NCI-H2196 treated with DMSO at 0.1 percent for 48 hours (cell line): ENCODE results near the gene PARP8.

Source experiments
- DNase-seq: peaks from one replicate; lab custom pipeline; 2025; ENCODE audit not compliant: unreplicated experiment; lab: John Stamatoyannopoulos, UW

Gene PARP8

DNA sequence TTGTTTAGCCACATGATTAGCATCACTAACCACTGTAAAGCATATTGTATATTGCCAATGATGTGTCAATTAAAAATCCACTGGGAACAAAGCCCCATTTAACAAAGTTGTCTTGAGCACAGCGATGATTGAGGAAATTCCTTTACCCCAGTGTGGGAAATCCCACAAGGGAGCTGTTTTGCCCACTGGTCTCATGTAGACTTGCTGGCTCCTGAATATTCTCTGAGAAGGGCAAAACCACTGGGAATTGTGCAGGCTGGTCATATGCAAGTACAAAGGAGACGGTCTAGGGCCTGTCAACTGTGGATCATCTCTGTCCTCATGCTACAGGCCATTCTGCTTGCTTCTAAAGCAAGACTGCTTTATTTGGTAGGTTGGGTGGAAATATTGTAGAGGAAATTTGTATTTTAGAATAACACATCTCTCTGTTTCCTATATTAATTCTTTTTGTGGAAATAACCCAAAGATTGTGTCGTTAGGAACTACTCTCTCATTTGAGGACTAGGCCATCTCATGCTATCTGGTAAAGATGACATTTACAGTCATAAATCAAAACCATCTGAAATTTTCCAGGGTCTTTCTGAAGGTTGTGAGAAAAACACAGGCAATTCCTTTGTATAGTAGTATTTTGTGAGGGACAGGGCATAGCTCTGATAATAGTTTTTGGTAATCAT is 60.2 kb downstream of the PARP8 start:
- DNase-seq: no peak

DNA sequence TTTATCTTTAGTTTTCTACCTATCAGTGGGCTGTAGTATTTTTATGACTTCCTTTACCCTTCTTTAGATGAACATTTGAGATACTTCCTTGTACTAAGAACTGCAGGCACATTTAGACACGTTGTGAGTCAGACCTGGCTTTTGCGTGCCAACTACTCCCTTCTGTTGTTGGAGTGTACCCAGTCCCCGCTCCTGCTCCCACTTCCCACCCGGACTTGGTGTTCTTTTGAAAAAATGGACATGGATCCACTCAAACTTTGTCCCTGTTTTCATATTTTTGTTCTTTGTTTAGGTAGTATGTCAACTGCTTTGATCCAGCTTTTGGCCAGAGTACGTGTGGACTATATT is 60.7 kb downstream of the PARP8 start:
- DNase-seq: no peak

DNA sequence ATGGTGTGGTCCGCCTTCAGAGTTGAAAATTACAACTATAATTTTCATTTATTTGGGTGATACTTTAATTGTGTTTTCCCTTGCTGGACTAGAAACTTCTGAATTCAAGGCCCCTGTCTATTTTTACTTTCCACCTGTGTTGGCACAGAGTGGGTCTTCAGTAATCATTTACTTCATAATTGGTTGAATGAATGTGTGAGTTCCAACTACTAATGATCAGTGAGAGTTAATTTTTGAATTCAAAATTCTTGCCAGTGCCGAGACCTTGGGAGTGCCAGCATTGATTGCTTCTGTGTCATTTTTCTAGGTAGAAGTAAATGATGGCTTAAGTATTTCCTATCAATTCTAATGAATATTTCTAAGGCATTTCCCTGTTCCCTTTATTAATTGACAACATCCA is 61.4 kb downstream of the PARP8 start:
- DNase-seq: no peak

DNA sequence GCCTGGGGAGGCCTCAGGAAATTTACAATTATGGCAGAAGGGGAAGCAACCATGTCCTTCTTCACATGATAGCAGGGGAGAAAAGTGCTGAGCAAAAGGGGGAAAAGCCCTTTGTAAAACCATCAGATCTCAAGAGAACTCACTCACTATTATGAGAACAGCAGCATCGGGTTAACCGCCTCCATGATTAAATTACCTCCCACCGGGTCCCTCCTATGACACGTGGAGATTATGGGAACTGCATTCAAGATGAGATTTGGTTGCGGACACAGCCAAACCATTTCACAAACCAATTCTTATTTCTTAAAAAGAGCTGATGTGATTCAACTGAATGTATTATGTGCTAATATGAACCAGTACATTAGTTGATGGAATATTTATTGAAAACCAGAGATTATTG is 63.9 kb downstream of the PARP8 start:
- DNase-seq: no peak

DNA sequence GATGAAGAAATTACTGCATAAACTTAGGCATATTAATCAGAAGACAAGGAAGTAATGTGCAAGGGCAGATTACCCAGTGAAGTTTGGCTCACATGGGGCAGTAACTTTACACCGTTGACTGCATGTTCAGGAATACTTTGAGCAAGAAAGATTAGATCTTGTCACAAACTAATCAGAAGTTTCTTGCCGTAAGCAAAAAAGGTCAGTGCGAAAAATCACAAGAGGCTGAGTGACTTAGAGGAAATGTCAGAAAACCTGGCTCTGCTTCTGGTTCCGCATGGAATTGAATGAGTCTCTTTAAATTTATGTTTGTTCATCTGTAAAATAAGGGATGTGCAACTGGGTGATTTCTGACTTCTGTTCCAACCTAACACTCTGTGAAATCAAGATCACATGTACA is 64.4 kb downstream of the PARP8 start:
- DNase-seq: no peak

DNA sequence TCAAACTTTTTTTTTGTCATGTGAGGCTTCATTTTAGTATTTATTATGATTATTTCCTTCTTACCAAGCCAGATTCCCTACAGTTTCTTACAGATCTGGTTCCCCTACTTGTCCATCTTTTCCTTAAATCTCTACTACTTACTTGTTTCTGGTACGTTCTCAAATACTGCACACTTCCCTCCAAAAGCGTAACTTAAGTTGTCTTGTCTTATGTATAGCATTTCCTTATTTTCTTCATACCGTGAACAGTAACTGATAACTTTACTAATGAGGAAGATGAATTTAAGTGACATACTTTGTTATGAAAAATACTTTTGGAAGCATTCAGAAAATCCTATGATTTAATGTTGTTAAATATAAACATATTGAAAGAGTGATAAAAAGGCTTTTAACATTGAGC is 67.3 kb downstream of the PARP8 start:
- no peak for DNase-seq

DNA sequence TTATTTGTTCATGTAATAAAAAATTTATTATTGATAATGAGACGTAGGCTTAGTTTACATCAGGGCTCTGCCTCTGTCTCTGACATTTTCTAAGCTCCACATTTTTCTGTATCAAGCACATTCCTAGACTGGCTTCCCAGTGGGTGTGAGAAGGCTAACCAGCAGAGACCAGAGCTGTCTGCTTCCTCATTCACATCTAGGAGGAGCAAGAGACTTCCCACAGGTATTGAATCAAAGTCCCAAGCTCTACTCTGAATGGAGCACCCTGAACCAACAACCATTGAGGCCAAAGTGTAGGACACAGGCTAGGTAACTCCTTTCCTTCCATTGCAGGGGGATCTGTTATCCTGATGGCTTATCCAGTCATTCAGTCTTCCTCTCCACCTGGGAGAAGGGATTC is 72.4 kb downstream of the PARP8 start:
- DNase-seq: no peak

DNA sequence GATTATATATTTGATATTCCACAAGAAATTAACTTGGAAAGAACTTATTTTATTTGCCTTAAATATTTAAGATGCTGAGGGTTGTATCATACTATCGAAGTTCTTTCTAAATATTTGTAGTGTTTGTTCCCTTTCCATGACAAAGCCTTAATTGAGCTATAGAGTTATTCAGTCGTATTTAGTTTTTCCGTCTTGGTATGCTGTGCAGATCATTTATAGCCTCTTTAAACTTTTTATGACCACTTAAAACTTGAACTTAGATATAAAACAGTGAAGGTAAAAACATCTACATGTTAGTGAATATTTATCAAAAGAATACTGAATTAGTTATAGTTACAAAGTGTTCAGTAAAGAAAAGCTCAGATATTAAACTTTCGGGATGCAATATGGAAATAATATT is 74.4 kb downstream of the PARP8 start:
- DNase-seq: no peak

DNA sequence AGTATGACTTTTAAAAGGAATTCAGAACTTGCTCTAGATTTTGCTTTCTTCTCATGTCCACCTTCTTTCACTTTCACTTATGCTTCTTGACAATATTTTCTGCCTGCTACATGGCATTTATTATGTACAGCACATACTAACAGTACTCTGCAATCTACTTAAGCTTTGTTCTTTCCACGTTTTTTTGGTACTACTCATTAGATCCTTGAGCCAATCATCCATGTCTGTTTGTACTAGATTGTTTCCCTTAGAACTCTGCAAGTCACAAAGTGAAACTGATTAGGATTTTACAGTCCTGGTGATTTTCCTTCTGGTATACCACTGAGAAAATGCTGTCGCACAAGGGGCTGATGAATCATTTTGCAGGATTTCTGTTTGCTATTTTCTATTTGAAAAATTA is 78.3 kb downstream of the PARP8 start:
- DNase-seq: no peak

DNA sequence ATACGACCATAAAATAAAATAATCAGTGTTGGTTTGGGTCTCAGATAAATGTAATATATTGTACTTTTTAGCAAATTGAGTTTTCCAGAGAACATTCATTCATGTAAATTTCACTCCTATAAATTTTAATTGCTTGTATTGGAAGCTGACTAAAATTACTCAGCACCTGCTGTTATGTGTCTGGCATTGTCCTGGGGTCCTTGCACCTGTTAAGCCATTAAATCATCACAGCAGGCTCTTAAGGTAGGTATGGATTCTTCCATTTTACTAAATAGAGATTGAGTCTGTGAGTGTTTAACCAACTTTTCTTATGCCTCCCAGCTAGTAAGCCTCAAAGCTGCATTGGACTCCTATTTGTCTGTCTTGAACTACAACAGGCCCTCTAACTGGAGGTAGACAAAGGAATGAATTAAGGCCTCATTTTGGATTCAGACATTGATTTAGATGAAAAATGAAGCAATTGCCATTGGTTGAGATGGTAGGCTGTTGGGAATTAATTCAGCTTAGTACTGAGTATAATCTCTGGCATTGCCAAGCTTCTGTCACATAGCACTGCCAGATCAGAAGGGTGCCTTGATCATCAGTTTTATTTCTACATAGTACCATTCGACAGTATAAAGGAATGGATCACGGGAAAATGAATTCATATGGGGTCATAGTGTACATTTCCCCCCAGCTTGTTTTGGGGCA is 78.9 kb downstream of the PARP8 start:
- no peak for DNase-seq

DNA sequence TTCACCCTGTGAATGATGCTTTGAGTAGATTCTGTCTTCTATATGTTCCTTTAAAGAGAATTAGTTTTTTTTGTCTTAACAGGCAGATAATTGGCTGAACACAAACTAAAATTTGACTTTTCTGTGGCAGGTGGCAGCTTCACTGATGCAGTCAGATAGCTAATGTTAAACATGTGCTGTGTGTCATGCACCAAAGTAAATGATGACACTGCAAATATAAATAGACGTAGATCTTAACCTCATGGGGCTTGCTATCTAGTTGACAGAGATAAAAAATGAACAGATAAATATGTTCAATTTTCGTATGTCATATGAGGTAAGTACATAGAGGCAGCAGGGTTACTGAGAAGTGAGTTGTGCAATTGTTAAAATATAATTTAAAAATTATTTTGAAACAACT is 82.7 kb downstream of the PARP8 start:
- DNase-seq: no peak

DNA sequence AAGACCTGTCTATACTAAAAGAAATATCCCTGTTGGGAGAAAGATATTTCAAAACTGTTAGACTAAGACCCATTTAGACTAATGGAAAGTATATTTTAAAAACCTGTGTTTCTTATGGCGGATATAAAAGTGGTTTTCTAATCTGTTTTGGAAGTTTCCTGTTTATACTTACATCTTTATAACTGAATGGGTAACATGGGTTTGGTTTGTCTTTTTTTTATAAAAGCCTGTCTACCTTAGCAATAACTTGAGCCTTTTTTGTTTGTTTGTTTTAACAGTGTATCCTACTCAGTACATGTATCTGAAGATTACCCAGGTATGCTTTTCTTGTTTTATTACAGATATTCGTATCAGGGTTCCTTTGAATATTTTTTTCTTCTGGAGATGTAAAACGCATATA is 83.4 kb downstream of the PARP8 start:
- DNase-seq: no peak

DNA sequence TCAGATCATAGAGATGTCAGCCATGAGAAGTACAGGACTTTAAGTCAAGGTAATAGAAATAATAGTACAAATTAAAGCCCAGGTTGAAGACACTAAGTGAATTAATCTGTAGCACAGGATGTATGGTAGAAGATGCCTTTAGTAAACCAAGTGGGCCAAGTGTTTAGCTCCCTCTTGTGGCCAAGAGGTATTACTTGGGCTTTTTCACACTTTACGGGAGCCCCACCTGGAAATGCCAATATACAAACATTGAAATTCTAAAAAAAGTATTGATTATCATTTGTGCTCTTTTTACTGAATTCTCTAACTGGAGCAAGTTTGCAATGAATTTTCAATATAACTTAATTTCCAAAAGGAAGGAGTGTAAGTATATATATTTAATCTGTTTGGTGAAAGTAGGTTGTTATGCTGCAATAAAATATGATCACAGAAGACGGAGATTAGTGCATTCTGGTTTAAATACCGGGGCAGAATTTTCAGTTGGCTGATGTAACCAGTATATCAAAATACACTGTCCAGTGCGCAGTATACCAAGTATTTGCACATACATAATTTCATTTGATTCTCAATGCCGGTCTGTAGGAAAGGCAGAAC is 84.7 kb downstream of the PARP8 start:
- no peak for DNase-seq

DNA sequence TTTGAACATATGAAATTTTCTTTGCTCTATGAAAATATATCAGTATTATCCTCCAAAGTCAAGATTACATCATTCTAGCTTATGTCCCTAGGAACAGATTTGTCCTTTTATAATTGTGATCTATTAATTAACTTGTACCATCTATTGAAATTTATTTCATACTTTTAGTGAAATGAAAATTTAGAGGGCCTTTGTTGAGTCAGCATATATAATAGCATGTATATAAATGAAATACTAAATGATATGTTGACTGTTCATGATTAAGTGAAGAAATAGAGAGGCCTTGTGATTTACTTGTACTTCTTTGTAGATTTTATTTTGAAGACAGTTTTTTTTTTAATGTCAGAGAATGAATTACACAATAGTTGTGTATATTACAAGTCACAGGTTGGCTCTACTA is 86.4 kb downstream of the PARP8 start:
- no peak for DNase-seq

DNA sequence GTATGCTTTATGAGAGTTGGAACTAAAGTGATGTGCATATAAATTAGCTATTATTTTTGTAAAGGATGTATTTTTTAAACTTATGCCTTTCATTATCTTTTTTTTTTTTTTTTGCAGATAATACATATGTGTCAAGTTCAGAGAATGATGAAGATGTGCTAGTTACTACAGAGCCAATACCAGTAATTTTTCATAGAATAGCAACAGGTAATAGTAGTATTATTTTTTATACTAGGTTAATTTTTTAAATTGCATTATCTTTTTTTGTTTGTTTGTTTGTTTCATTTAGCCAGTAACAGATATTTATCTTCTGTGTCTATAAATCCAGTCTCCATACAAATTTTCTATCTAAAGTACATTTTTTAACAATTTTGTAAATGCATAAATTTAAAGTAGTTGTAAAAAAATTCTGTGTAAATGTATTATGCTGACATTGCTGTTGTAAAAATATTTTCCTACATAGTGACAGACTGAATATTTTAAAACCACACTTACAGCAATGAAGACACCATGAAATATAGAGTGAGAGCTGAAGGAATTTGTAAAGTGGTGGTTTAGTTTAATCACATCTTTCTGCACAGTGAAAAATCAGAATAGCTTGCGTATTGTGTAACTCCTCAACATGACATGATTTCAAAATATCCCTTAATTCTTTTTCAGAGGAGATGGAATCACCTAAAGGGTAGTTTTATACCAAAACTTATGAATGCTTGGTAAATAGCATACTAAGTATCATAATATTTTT is 93.3 kb downstream of the PARP8 start:
- no peak for DNase-seq

DNA sequence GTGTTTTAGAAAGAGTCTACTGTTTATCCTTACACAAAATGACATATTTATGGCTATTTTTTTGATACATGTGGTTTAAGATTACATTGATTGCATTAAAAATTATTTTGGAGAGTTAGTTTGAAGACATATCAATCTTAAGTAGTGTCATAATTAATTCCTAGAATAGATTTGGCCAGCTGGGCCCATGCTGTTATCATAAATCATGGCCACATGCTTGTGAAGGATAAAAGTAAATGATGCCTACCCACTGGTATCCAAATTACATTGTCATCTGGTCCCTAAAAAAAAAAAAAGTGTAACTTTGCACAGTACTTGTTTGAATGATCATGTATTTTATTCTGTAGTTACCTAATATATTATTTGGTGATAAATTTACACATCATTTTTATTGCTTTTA is 96.9 kb downstream of the PARP8 start:
- no peak for DNase-seq

DNA sequence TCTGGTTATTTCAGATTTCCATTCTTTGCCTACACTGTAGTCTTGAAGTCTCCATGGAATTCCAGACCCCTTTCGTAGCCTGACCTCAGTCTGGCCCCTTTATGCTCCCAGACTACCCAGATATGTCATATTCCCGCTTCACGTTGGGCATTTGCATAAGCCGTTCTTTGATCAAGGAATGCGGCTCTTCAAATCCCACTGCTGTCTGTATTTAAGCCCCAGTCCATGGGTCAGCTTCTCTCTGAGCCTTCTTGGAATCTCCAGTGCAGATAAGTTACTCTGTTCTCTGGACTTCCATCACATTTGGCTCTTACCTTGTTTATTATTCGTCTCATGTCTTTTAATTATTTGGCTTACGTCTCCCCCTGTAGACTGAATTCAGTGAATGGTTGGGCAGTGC is 97.4 kb downstream of the PARP8 start:
- no peak for DNase-seq

DNA sequence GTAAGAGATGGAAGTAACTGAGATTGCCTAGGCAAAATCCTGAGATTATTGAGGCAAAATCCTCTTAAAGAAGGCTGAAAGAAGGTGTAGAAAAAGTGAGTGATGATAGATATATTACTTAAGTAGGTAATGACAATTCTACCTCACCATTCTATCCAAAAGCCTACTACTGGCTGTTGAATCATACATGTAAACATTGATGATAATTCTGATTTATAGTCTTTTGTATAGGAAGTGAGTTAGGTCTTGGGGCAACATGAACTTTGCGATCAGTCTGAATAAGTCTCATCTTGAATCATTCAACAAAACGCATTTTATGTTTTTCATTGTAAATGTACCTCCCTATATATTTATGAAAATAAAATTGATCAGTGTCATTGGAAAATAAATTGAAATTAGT is 99.6 kb downstream of the PARP8 start:
- no peak for DNase-seq

DNA sequence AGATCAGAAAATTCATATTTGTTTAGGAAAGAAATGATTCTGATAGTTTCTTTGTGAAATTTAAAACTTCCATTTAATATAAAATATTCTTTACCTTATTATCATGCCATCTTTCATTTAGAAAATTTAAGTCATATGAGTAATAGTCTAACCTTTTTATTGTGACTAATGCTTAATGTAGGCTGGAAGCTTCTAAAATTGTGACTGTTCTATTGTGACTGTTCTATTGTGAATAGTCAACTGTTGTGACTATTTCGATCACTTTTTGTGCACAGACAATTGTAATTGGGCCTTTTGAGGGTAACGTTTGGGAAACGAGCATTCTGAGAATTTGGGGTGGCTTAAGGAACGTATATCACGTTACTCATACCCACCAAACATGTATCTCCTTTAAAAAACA is 100.0 kb downstream of the PARP8 start:
- no peak for DNase-seq

DNA sequence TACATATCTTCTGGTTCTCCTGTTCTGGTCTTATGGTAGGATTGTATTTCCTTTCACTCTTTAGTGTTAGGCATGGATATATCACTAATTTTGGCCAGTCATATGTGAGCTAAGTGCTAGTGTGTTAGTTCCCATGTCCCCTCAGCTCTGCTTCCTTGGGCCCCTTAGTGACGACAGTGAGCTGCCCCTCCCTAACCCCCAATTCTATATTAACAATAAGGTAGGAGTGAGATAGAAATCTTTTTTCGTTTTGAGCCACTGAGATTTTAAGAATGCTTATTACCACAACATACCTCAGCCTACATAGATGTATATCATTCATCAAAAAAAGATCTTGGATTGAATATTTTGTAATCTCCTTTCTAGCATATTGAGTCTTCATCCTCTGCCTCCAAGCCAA is 100.5 kb downstream of the PARP8 start:
- no peak for DNase-seq

DNA sequence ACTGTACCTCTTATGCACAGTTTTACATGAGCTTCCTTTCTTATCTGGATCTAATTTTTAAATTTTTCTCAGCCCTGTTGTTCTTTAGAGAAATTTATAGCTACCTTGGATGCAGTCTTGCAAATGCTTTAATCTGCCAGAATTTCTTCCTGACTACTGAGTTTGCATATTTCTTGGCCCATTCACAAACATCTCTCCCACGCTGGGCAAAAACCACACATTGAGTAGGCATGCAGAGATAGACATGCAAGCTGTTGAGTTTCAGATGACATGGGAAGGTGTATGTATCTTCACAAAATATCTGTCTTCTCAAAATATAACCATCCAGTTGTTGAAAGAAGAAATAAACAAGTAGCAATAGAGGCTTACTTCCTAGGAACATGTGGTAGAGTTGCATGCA is 101.2 kb downstream of the PARP8 start:
- no peak for DNase-seq

DNA sequence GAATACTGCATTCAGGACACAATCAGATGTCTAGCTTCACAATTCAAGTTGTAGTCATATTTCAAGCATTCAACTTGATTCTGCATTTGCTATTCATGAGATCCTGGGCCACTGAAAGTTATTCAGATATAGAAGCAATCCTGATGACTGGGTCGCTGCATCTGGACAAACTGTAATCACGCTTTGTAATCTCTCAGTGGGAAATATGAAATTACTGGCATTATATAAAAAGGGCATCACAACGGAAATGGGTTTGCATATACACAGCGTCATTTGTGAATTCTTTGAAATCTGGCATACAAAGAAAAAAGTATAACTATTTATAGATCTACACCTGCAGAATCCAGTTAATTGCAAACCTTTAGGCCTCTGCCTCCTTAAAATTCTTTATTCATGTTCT is 102.2 kb downstream of the PARP8 start:
- no peak for DNase-seq
